RPMI7951 (cell line): ENCODE measurements around the gene KDM2A. TPM values are rescaled to one million over a fixed set of nuclear protein-coding genes. Genes with fewer than 3 reads are reported as not detected.

Source experiments
- DNase-seq: peaks from one replicate; pipeline ENCODE4 v3.0.0-alpha.2; 2012; ENCODE audit warnings: low read depth
- total RNA-seq: library from RNA; depleted of rRNA; stranded (reverse); fragments of >200 nt; shearing (Covaris generic); gene quantifications from 2 replicates; pipeline ENCODE4 v1.2.3, GENCODE V29; 2014; rRNA removed

Gene KDM2A
- total RNA-seq, 1 experiment from 2014 or later: 20.4 TPM

GRCh38 chr11:67301313-67301921 lies 182.4 kb downstream of the KDM2A start:
- no peak for DNase-seq

GRCh38 chr11:67301951-67302516 lies 183.0 kb downstream of the KDM2A start:
- DNase-seq: peak; percentile 20

- peak; percentile 14 for DNase-seq
These were observed 183.6 kb downstream of the KDM2A start for GRCh38 chr11:67302571-67303131.

- peak; percentile 71 for DNase-seq
These were observed 184.2 kb downstream of the KDM2A start, which contains the start of gene SSH3 for GRCh38 chr11:67303132-67303834. Gene SSH3 (plus strand): TSS chr11:67303530. CDS start chr11:67303626, 96 bp downstream.

- peak; percentile 30 for DNase-seq
These were observed 184.9 kb downstream of the KDM2A start for GRCh38 chr11:67303835-67304411.

- DNase-seq: no peak
These were observed 185.5 kb downstream of the KDM2A start for GRCh38 chr11:67304511-67305113.

- no peak for DNase-seq
These were observed 187.9 kb downstream of the KDM2A start for GRCh38 chr11:67306769-67307544.

- DNase-seq: no peak
These were observed 188.5 kb downstream of the KDM2A start for GRCh38 chr11:67307545-67308001.

Other genes with a start within 250 kb of the KDM2A start
- gene PC, start 160.9 kb upstream of the KDM2A start, total RNA-seq: 29.1 and 54.4 TPM in 2 replicates
- not detected in 2 replicates for gene C11orf86, start 144.0 kb upstream of the KDM2A start, total RNA-seq
- under 0.01 and 0.60 TPM in 2 replicates for gene SYT12, start 96.1 kb upstream of the KDM2A start, total RNA-seq
- gene RHOD, start 62.4 kb upstream of the KDM2A start, total RNA-seq: 3.1 and 3.9 TPM in 2 replicates
- gene GRK2, start 147.2 kb downstream of the KDM2A start, total RNA-seq: 22.0 and 32.9 TPM in 2 replicates
- gene ANKRD13D, start 170.0 kb downstream of the KDM2A start, total RNA-seq: 17.6 and 28.5 TPM in 2 replicates
- gene SSH3, start 184.3 kb downstream of the KDM2A start, total RNA-seq: 8.0 and 10.9 TPM in 2 replicates
- 68.0 and 85.3 TPM in 2 replicates for gene POLD4, start 234.3 kb downstream of the KDM2A start, total RNA-seq